HL-60 (cell line): ENCODE data around the gene IQSEC3.

Source experiments
- DNase-seq, 2 experiments: peaks; one replicate each; pipeline ENCODE4 v3.0.0-alpha.2; 2010 to 2020; ENCODE audit warnings: low read depth in 1 of 2, low spot score in 1 of 2
- H3K27ac ChIP-seq: fragments of 250-450 bp; sonication (Bioruptor Pico); replicated peaks from 2 replicates; pipeline ENCODE4 v1.5.1; 2020; ENCODE audit warnings: mild to moderate bottlenecking, moderate library complexity
- H3K27me3 ChIP-seq: fragments of 250-450 bp; sonication (Bioruptor Pico); 2 replicates; pipeline ENCODE4 v1.5.1; 2021; ENCODE audit warnings: mild to moderate bottlenecking, moderate library complexity; ENCODE audit not compliant: insufficient read depth, poor library complexity, severe bottlenecking
- H3K4me3 ChIP-seq: replicated peaks from 2 replicates; pipeline ENCODE4 v1.5.1; 2011; ENCODE audit warnings: mild to moderate bottlenecking, control low read depth, low read length; ENCODE audit not compliant: insufficient read depth
- CTCF ChIP-seq: IDR thresholded peaks from one replicate; pipeline ENCODE4 v1.5.1; 2011; ENCODE audit warnings: low read length, control low read depth, inconsistent platforms; ENCODE audit not compliant: insufficient read depth
- GABPA ChIP-seq: IDR thresholded peaks from 2 replicates; pipeline ENCODE4 v1.6.1; 2012; ENCODE audit warnings: low read depth
- POLR2AphosphoS5 ChIP-seq: IDR thresholded peaks from 2 replicates; pipeline ENCODE4 v1.6.1; 2012; ENCODE audit warnings: low read depth
- SPI1 ChIP-seq: IDR thresholded peaks from 2 replicates; pipeline ENCODE4 v1.6.1; 2012; ENCODE audit warnings: low read depth, mild to moderate bottlenecking, borderline replicate concordance
- TF ChIP-seq, protein P1 (sequence below): IDR thresholded peaks from 2 replicates; pipeline ENCODE4 v1.6.1; 2012; ENCODE audit warnings: low read depth; ENCODE audit not compliant: insufficient replicate concordance

Gene IQSEC3

GRCh38 chr12:209246-209645 is 142.7 kb downstream of the IQSEC3 start:
- peaks cover 9% of the 10 kb centered on the region for H3K27me3 ChIP-seq
- no peak for DNase-seq
- TF ChIP-seq CTCF (no peak), GABPA (no peak), SPI1 (no peak), POLR2AphosphoS5 (no peak)
- TF ChIP-seq, protein P1, sequence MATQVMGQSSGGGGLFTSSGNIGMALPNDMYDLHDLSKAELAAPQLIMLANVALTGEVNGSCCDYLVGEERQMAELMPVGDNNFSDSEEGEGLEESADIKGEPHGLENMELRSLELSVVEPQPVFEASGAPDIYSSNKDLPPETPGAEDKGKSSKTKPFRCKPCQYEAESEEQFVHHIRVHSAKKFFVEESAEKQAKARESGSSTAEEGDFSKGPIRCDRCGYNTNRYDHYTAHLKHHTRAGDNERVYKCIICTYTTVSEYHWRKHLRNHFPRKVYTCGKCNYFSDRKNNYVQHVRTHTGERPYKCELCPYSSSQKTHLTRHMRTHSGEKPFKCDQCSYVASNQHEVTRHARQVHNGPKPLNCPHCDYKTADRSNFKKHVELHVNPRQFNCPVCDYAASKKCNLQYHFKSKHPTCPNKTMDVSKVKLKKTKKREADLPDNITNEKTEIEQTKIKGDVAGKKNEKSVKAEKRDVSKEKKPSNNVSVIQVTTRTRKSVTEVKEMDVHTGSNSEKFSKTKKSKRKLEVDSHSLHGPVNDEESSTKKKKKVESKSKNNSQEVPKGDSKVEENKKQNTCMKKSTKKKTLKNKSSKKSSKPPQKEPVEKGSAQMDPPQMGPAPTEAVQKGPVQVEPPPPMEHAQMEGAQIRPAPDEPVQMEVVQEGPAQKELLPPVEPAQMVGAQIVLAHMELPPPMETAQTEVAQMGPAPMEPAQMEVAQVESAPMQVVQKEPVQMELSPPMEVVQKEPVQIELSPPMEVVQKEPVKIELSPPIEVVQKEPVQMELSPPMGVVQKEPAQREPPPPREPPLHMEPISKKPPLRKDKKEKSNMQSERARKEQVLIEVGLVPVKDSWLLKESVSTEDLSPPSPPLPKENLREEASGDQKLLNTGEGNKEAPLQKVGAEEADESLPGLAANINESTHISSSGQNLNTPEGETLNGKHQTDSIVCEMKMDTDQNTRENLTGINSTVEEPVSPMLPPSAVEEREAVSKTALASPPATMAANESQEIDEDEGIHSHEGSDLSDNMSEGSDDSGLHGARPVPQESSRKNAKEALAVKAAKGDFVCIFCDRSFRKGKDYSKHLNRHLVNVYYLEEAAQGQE, result no peak

GRCh38 chr12:209851-210250 is 143.3 kb downstream of the IQSEC3 start:
- TF ChIP-seq CTCF (no peak), POLR2AphosphoS5 (no peak), GABPA (no peak), SPI1 (no peak)
- TF ChIP-seq, protein P1, result no peak

More at GRCh38 chr12:209246-209645, 142.7 kb downstream of the IQSEC3 start:
- Histone ChIP-seq H3K4me3 (no peak overlapping the region), H3K27ac (no peak overlapping the region)

DNA sequence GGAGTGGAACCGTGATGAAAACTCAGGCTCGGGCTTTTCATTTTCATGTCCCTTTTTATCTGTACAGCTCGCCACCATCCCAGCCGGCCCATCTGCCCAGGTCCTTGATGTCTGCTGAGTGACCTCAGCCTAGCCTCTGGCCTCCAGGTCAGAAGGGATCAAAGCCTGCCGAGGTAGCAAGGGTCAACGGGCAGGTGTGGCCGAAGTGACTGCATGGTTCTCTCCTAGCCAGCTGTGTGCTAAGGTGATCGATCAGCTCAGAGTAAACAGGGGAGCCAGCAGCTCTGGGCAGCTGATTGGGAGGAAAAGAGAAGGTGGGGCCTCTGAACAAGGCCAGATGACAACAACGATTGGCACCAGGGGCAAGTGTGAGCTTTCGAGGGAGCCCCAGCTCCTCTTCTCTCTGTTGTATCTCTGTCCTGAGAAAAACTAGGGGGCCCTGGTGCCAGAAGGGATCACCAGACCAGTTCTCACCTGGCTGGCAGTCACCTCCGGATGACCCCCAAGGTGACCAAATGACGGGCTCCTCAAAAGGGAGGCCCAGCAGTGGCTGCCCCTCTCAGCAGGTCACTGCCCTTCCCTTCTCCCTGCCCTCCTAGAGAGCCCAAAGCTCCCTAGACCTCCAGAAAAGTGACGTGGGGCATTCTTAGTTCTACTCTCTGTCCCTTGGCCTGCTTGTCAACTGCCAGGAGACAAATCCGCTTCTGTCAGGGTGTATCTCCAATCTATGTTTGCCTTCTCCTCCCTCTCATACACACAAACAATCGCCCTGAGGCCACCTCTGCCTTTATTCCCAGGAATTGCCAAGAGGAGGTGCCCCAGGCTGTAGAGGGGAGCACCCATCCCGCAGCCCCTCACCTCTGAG is 143.9 kb downstream of the IQSEC3 start:
- Histone ChIP-seq H3K27me3 (peaks cover 2% of the 10 kb centered on the region), H3K4me3 (no peak overlapping the region), H3K27ac (no peak overlapping the region)
- TF ChIP-seq GABPA, result no peak
- TF ChIP-seq CTCF, result no peak
- no peak for DNase-seq

More at GRCh38 chr12:209851-210250, 143.3 kb downstream of the IQSEC3 start:
- no peak for DNase-seq
- peaks cover 5% of the 10 kb centered on the region for H3K27me3 ChIP-seq
- no peak overlapping the region for H3K27ac ChIP-seq
- no peak overlapping the region for H3K4me3 ChIP-seq

DNA sequence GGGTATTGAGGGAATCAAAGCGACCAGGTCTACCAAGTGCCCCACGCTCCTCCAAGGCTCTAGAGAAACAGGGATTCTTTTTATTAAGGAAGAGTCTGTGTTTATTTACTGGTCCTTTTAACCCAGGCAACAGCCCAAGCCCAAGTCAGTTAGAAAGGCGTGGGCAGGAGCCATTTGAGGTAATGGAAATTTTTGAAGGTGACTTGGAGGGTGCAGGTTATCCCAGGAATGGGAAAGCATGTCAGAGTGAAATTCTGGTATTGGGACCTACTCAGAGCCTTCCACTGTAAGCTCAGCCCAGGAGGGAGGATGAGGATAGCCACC is 144.5 kb downstream of the IQSEC3 start:
- H3K27me3 ChIP-seq, result peaks cover 2% of the 10 kb centered on the region
- no peak overlapping the region for H3K27ac ChIP-seq
- no peak overlapping the region for H3K4me3 ChIP-seq
- no peak for DNase-seq
- no peak for TF ChIP-seq POLR2AphosphoS5
- TF ChIP-seq, protein P1, result no peak
